ENCODE data around the gene SPRED3.

GRCh38 chr19:38369584-38369983 is 18.9 kb upstream of the SPRED3 start:
- TF ChIP-seq CTCF (IDR thresholded peaks at IDR 0.05; ENCODE audit: low read depth, low read length) (no peak), EZH2phosphoT487 (IDR thresholded peaks at IDR 0.05; ENCODE audit: low read depth) (no peak)
